ENCODE data around the gene LMO1. TPM values are rescaled to one million over a fixed set of nuclear protein-coding genes. Genes with fewer than 3 reads are reported as not detected.

Gene LMO1
- total and polyA plus RNA-seq, 2 of the 8 experiments (the other 6 are each of a cell fraction or from before 2014, with no cell fraction given) = 0.17 TPM; not detected in 1

DNA sequence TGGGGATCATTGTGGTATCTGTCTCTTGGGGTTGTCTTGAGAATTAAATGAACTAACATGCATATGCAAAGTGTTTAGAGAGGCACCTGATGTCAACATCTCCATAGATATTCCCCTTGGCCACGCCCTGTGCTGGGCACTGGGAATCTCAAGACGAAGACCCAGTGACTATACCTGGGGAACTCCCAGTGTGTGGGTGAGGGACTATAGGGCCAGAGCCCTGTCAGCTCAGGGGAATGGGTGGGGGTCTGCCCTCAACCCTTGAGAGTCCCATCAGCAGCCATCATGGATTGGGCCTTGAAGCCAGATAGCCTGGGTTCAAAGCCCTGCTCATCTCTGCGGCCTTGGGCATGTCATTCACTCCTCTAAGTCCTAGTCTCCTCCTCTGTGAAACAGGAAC lies 21.6 kb upstream of the LMO1 start:
- H3K14ac ChIP-seq (ENCODE audit: insufficient read length) = no peak overlapping the region
- FAIRE-seq (no peak), DNase-seq (ENCODE audit: low read depth in 1 of 2, low spot score in 2 of 2) (peak in 1 of 2 experiments; percentile 26)
- H3K27me3 ChIP-seq (replicated peaks in 1 of 4; ENCODE audit: control insufficient read depth in 3 of 4, extremely low read depth in 1 of 4, insufficient read depth in 3 of 4, low read length in 3 of 4) = peaks cover 0 to 10% (median 0%) of the 10 kb centered on the region in 4 experiments; a peak in 4 of 7 replicates
- H2BK15ac ChIP-seq (ENCODE audit: low read length) = no peak overlapping the region
- no peaks in the 10 kb centered on the region for H3K79me1 ChIP-seq (ENCODE audit: low read depth, low read length)
- H2BK120ac ChIP-seq (replicated peaks; ENCODE audit: low read depth, low read length) = no peak overlapping the region
- no peak overlapping the region for H3K4me3 ChIP-seq (ENCODE audit: extremely low read depth in 1 of 4, insufficient read depth in 2 of 4, low read depth in 3 of 4, low read length in 4 of 4)
- no peak overlapping the region for H2BK12ac ChIP-seq (ENCODE audit: low read depth, low read length)
- H4K5ac ChIP-seq (ENCODE audit: insufficient read length, low read depth, low read length) = no peak overlapping the region
- peaks cover 11% of the 10 kb centered on the region for H3K23me2 ChIP-seq (ENCODE audit: low read depth, low read length)
- no peak overlapping the region for H4K91ac ChIP-seq (replicated peaks; ENCODE audit: insufficient read length, low read length)
- H3K4me1 ChIP-seq (replicated peaks in 1 of 4; ENCODE audit: control insufficient read depth in 3 of 4, insufficient read depth in 4 of 4, low read length in 3 of 4) = peaks cover 0 to 17% (median 10%) of the 10 kb centered on the region in 4 experiments; a peak in 6 of 7 replicates
- ChIA-PET POLR2A (ENCODE audit: partially characterized antibody) (no interaction called here), CTCF (ENCODE audit: partially characterized antibody) (interaction anchor here (1.2 to 6.8 kb wide), 2 partner anchors 11 to 21 kb away, joined by 5 to 42 read pairs; partner anchors contain the start of gene LMO1)
- H3K4me2 ChIP-seq (ENCODE audit: insufficient read depth in 1 of 2, low read depth in 2 of 2, low read length in 2 of 2) = no peak overlapping the region
- H3K56ac ChIP-seq (replicated peaks; ENCODE audit: insufficient read length, low read depth, low read length) = no peak overlapping the region
- no peak overlapping the region for H2BK5ac ChIP-seq (ENCODE audit: low read depth, low read length)
- H3K27ac ChIP-seq (ENCODE audit: low read depth, low read length) = no peak overlapping the region
- no peak overlapping the region for H2AFZ ChIP-seq (ENCODE audit: low read length)
- H2AK5ac ChIP-seq (ENCODE audit: low read depth, low read length) = no peak overlapping the region
- no peaks in the 10 kb centered on the region for H3K9me3 ChIP-seq (ENCODE audit: insufficient read depth in 2 of 2, low read depth in 1 of 2, low read length in 1 of 2)
- no peak overlapping the region for H3K4ac ChIP-seq (replicated peaks; ENCODE audit: insufficient read length, low read depth, low read length)
- 89% methylated on average over 3 of the region's 3 CpGs; no CpG with 5 or more reads in 1 of the 2 experiments for WGBS, 2 experiments (ENCODE audit: extremely low coverage in 1 of 2, insufficient coverage in 1 of 2, insufficient read length in 1 of 2, insufficient replicate concordance in 2 of 2, low coverage in 1 of 2, low lambda C conversion rate in 2 of 2, missing lambda C conversion rate in 1 of 2)
- no peak overlapping the region for H3K9ac ChIP-seq (replicated peaks in 1 of 4; ENCODE audit: extremely low read depth in 1 of 4, low read depth in 3 of 4, low read length in 3 of 4)
- H3K36me3 ChIP-seq (ENCODE audit: control insufficient read depth in 2 of 4, insufficient read depth in 4 of 4, low read length in 3 of 4) = no peaks in the 10 kb centered on the region
- H3K18ac ChIP-seq (ENCODE audit: extremely low read depth, low read length) = no peak overlapping the region
- no peak overlapping the region for H2BK20ac ChIP-seq (ENCODE audit: low read length)
- H4K8ac ChIP-seq (ENCODE audit: extremely low read depth, insufficient read depth, low read length) = no peak overlapping the region
- H4K20me1 ChIP-seq (replicated peaks in 1 of 2; ENCODE audit: control insufficient read depth in 1 of 2, insufficient read depth in 2 of 2, low read length in 2 of 2) = no peaks in the 10 kb centered on the region
- no peak overlapping the region for H3K23ac ChIP-seq (ENCODE audit: insufficient read length)
- no peaks in the 10 kb centered on the region for H3K79me2 ChIP-seq (ENCODE audit: control insufficient read depth in 1 of 2, insufficient read depth in 2 of 2, low read length in 2 of 2)
- TF ChIP-seq SRF (IDR thresholded peaks at IDR 0.05; ENCODE audit: low read depth, low read length) = no peak
- no peak for TF ChIP-seq CHD2 (IDR thresholded peaks at IDR 0.05; ENCODE audit: low read length)
- no peak for TF ChIP-seq KDM1A (IDR thresholded peaks at IDR 0.05; ENCODE audit: borderline replicate concordance, low read length)
- TF ChIP-seq PHF8 (conservative IDR thresholded peaks at IDR 0.05; ENCODE audit: low read depth, low read length) = no peak
- TF ChIP-seq TCF12 (IDR thresholded peaks at IDR 0.05; ENCODE audit: low read depth, low read length) = no peak
- TF ChIP-seq, protein P1, sequence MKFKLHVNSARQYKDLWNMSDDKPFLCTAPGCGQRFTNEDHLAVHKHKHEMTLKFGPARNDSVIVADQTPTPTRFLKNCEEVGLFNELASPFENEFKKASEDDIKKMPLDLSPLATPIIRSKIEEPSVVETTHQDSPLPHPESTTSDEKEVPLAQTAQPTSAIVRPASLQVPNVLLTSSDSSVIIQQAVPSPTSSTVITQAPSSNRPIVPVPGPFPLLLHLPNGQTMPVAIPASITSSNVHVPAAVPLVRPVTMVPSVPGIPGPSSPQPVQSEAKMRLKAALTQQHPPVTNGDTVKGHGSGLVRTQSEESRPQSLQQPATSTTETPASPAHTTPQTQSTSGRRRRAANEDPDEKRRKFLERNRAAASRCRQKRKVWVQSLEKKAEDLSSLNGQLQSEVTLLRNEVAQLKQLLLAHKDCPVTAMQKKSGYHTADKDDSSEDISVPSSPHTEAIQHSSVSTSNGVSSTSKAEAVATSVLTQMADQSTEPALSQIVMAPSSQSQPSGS (IDR thresholded peaks at IDR 0.05; ENCODE audit: low read length) = no peak
- TF ChIP-seq, protein P2, sequence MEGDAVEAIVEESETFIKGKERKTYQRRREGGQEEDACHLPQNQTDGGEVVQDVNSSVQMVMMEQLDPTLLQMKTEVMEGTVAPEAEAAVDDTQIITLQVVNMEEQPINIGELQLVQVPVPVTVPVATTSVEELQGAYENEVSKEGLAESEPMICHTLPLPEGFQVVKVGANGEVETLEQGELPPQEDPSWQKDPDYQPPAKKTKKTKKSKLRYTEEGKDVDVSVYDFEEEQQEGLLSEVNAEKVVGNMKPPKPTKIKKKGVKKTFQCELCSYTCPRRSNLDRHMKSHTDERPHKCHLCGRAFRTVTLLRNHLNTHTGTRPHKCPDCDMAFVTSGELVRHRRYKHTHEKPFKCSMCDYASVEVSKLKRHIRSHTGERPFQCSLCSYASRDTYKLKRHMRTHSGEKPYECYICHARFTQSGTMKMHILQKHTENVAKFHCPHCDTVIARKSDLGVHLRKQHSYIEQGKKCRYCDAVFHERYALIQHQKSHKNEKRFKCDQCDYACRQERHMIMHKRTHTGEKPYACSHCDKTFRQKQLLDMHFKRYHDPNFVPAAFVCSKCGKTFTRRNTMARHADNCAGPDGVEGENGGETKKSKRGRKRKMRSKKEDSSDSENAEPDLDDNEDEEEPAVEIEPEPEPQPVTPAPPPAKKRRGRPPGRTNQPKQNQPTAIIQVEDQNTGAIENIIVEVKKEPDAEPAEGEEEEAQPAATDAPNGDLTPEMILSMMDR (IDR thresholded peaks at IDR 0.05; ENCODE audit: control extremely low read depth in 1 of 3, insufficient read depth in 1 of 3, low read depth in 1 of 3, low read length in 3 of 3) = no peak
